PC-9 (cell line): ENCODE results near the gene TSHZ2.
"Not testable (repeated sequence)": the region's sequence is repeated elsewhere in the genome, so short reads cannot be mapped to it uniquely, and the experiment has no call there.

Experiments
- CTCF ChIP-seq: fragments of 200-600 bp; sonication (generic); conservative IDR thresholded peaks from 2 replicates; pipeline ENCODE4 v1.6.1; 2017; ENCODE audit warnings: mixed run types, antibody characterized with exemption, mild to moderate bottlenecking, moderate library complexity
- EZH2 ChIP-seq: fragments of 200-600 bp; sonication (generic); IDR thresholded peaks from 2 replicates; pipeline ENCODE4 v1.8.0; 2017; ENCODE audit warnings: antibody characterized with exemption, low read depth

GRCh38 chr20:53536382-53536781 is 564.2 kb downstream of the TSHZ2 start:
- not testable (repeated sequence) for TF ChIP-seq CTCF, EZH2
